Measurements from ENCODE around the gene KDM6A.

Gene KDM6A

DNA sequence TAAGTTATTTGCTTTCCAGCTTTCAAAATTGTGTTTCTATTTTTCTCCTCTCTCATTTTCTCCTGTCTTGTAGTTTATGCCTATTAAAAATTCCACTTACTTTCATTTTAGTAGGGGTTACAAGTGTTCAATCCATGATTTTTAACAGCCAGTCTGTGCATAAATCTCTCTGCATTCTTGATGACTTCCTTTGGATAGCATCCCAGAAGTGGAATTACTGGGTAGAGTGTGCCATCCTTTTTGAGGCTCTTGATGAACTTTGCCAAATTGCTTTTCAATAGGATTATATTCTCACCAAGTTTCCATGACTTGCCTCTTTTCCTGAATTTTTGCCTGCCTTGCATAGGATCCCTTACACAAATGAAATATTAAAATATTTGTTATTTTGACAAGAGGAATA is 269.2 kb downstream of the KDM6A start:
- H3K9me3 ChIP-seq (ENCODE audit: insufficient read depth, low read depth, low read length) = no peaks in the 10 kb centered on the region
- H2AFZ ChIP-seq (ENCODE audit: insufficient read depth, low read length, poor library complexity) = no peak overlapping the region
- H2BK5ac ChIP-seq (ENCODE audit: low read depth, low read length, poor library complexity) = no peak overlapping the region

DNA sequence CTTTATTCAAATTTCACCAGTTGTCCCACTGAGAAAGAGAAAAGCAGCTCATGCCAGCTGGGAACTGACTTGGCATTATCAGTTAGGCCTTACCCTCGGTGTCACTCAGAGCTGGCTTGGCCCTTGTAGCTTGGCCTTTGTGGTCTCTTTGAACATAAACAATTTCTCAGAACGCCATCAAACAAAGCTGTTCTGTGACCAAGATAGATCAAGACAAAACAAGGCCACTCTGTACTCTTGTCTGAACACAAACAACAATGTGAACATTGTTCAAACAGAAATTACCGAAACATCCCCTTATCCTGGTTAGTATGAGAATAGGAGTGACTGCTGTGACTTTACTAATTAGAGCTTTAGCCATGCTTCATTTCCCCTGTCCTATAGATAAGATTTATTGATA is 270.5 kb downstream of the KDM6A start:
- H3K27me3 ChIP-seq (ENCODE audit: insufficient read depth, low read length) = no peaks in the 10 kb centered on the region

More for the DNA sequence above, 269.2 kb downstream of the KDM6A start:
- Histone ChIP-seq H3K79me2 (ENCODE audit: control insufficient read depth, insufficient read depth, low read length, poor library complexity) (no peaks in the 10 kb centered on the region), H3K27me3 (ENCODE audit: insufficient read depth, low read length) (no peaks in the 10 kb centered on the region), H3K79me1 (ENCODE audit: low read length) (no peaks in the 10 kb centered on the region), H4K12ac (ENCODE audit: low read depth, low read length) (no peak overlapping the region), H3K14ac (ENCODE audit: low read length) (no peak overlapping the region), H3K4ac (ENCODE audit: low read depth, low read length) (no peak overlapping the region), H3K27ac (ENCODE audit: low read depth, low read length) (no peak overlapping the region), H3K23ac (ENCODE audit: low read length) (no peak overlapping the region), H3K4me1 (ENCODE audit: control insufficient read depth in 1 of 2, insufficient read depth in 2 of 2, low read length in 2 of 2) (peaks cover 0 to 3% of the 10 kb centered on the region in 2 experiments), H4K8ac (ENCODE audit: low read depth, low read length) (no peak overlapping the region), H2BK12ac (ENCODE audit: low read length) (no peak overlapping the region), H2BK120ac (ENCODE audit: insufficient read depth, low read length, poor library complexity) (no peak overlapping the region), H2AK5ac (ENCODE audit: low read length) (no peak overlapping the region), H3K36me3 (ENCODE audit: control insufficient read depth in 1 of 2, insufficient read depth in 2 of 2, low read length in 2 of 2) (no peaks in the 10 kb centered on the region), H3K4me3 (ENCODE audit: low read depth, low read length) (no peak overlapping the region), H4K91ac (ENCODE audit: low read depth, low read length) (no peak overlapping the region), H3K4me2 (ENCODE audit: low read length) (no peak overlapping the region), H3K9ac (ENCODE audit: low read length) (no peak overlapping the region), H3K18ac (ENCODE audit: low read length) (no peak overlapping the region)
- no peak for DNase-seq

DNA sequence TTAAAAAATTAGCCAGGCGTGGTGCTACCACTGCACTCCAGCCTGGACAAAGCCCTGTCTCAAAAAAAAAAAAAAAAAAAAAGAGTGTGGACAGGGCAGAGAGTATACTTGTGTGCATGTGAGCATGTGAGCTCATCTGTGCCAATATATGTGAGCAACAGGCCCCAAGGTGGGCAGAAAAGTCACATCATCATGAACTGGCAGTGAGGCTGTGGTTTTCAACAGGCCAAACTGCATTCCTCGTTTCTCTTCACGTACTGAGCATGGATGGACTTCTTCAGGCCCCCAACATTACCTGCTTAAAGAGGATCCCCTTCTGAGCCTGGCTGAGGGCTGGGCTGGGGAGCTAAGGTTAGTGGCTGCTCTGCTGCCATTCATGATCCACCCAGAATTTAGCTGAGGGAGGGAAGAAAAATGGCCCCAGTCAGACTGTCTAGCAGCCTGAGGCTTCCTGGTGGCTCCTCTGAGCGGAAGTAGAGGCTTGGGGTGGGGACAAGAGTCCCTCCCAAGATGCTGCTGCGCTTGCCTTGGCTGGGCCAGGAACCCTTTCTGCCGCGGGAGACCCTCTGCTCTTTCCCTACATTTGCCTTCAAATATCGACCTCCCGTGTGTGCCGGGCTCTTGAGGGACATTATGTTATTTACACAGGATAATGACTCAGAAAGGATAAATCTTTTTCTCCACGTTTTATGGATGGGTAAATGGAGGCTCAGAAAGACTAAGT is 272.7 kb downstream of the KDM6A start:
- H3K4ac ChIP-seq (ENCODE audit: low read depth, low read length) = no peak overlapping the region
- no peak overlapping the region for H2BK5ac ChIP-seq (ENCODE audit: low read depth, low read length, poor library complexity)
- H2AFZ ChIP-seq (ENCODE audit: insufficient read depth, low read length, poor library complexity) = no peak overlapping the region
- no peaks in the 10 kb centered on the region for H3K79me2 ChIP-seq (ENCODE audit: control insufficient read depth, insufficient read depth, low read length, poor library complexity)
- no peak overlapping the region for H2BK12ac ChIP-seq (ENCODE audit: low read length)
- WGBS (ENCODE audit: extremely low coverage, insufficient coverage, insufficient read length) = no CpG with 5 or more reads among the region's 11 CpGs
- peaks cover 0 to 3% of the 10 kb centered on the region in 2 experiments for H3K4me1 ChIP-seq (ENCODE audit: control insufficient read depth in 1 of 2, insufficient read depth in 2 of 2, low read length in 2 of 2)
- H2BK120ac ChIP-seq (ENCODE audit: insufficient read depth, low read length, poor library complexity) = no peak overlapping the region
- no peak overlapping the region for H3K14ac ChIP-seq (ENCODE audit: low read length)
- no peak overlapping the region for H3K18ac ChIP-seq (ENCODE audit: low read length)
- H3K9ac ChIP-seq (ENCODE audit: low read length) = no peak overlapping the region
- H3K36me3 ChIP-seq (ENCODE audit: control insufficient read depth in 1 of 2, insufficient read depth in 2 of 2, low read length in 2 of 2) = no peaks in the 10 kb centered on the region
- H3K9me3 ChIP-seq (ENCODE audit: insufficient read depth, low read depth, low read length) = no peaks in the 10 kb centered on the region
- H3K4me2 ChIP-seq (ENCODE audit: low read length) = no peak overlapping the region
- DNase-seq = no peak
- H3K4me3 ChIP-seq (ENCODE audit: low read depth, low read length) = no peak overlapping the region
- no peak overlapping the region for H3K27ac ChIP-seq (ENCODE audit: low read depth, low read length)
- no peak overlapping the region for H4K91ac ChIP-seq (ENCODE audit: low read depth, low read length)
- H3K23ac ChIP-seq (ENCODE audit: low read length) = no peak overlapping the region
- no peaks in the 10 kb centered on the region for H3K27me3 ChIP-seq (ENCODE audit: insufficient read depth, low read length)
- no peak overlapping the region for H4K8ac ChIP-seq (ENCODE audit: low read depth, low read length)
- no peaks in the 10 kb centered on the region for H3K79me1 ChIP-seq (ENCODE audit: low read length)
- H4K12ac ChIP-seq (ENCODE audit: low read depth, low read length) = no peak overlapping the region
- no peak overlapping the region for H2AK5ac ChIP-seq (ENCODE audit: low read length)

More for the DNA sequence above, 270.5 kb downstream of the KDM6A start:
- H3K9ac ChIP-seq (ENCODE audit: low read length) = no peak overlapping the region
- no peak for DNase-seq
- H3K27ac ChIP-seq (ENCODE audit: low read depth, low read length) = no peak overlapping the region
- no peak overlapping the region for H3K18ac ChIP-seq (ENCODE audit: low read length)
- H4K91ac ChIP-seq (ENCODE audit: low read depth, low read length) = no peak overlapping the region
- no peak overlapping the region for H3K4ac ChIP-seq (ENCODE audit: low read depth, low read length)
- no peak overlapping the region for H3K23ac ChIP-seq (ENCODE audit: low read length)
- no peaks in the 10 kb centered on the region for H3K79me1 ChIP-seq (ENCODE audit: low read length)
- no peak overlapping the region for H3K14ac ChIP-seq (ENCODE audit: low read length)
- H4K12ac ChIP-seq (ENCODE audit: low read depth, low read length) = no peak overlapping the region
- H2BK5ac ChIP-seq (ENCODE audit: low read depth, low read length, poor library complexity) = no peak overlapping the region
- WGBS (ENCODE audit: extremely low coverage, insufficient coverage, insufficient read length) = no CpG with 5 or more reads among the region's 3 CpGs
- H2BK12ac ChIP-seq (ENCODE audit: low read length) = no peak overlapping the region
- H3K4me2 ChIP-seq (ENCODE audit: low read length) = no peak overlapping the region
- no peaks in the 10 kb centered on the region for H3K9me3 ChIP-seq (ENCODE audit: insufficient read depth, low read depth, low read length)
- no peak overlapping the region for H2AK5ac ChIP-seq (ENCODE audit: low read length)
- no peak overlapping the region for H4K8ac ChIP-seq (ENCODE audit: low read depth, low read length)
- no peak overlapping the region for H2BK120ac ChIP-seq (ENCODE audit: insufficient read depth, low read length, poor library complexity)
- H3K36me3 ChIP-seq (ENCODE audit: control insufficient read depth in 1 of 2, insufficient read depth in 2 of 2, low read length in 2 of 2) = no peaks in the 10 kb centered on the region
- no peaks in the 10 kb centered on the region for H3K79me2 ChIP-seq (ENCODE audit: control insufficient read depth, insufficient read depth, low read length, poor library complexity)
- H3K4me3 ChIP-seq (ENCODE audit: low read depth, low read length) = no peak overlapping the region
- H3K4me1 ChIP-seq (ENCODE audit: control insufficient read depth in 1 of 2, insufficient read depth in 2 of 2, low read length in 2 of 2) = peaks cover 0 to 3% of the 10 kb centered on the region in 2 experiments
- no peak overlapping the region for H2AFZ ChIP-seq (ENCODE audit: insufficient read depth, low read length, poor library complexity)

DNA sequence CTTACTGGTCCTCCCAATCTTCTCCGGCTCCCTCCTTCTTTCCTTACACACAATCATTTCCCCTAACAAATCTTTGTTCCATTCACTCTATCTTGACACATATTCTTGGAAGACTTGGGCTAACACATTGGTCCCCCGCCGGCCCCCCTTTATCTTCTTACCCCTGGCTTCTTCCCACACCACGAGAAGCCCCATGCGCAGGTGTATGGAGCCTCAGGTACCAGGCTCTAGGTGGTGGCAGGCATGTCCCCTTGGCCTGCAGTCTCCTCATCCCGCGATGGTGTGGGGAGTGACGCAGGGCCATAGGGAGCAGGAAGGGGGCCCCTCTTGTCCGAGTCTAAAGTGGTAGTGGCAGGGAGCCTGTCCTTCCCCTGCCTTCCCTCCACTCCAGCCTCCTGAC is 277.8 kb downstream of the KDM6A start:
- no peak overlapping the region for H2AK5ac ChIP-seq (ENCODE audit: low read length)

More for the DNA sequence above, 277.8 kb downstream of the KDM6A start:
- Histone ChIP-seq H3K4me1 (ENCODE audit: control insufficient read depth in 1 of 2, insufficient read depth in 2 of 2, low read length in 2 of 2) (no peaks in the 10 kb centered on the region), H2BK120ac (ENCODE audit: insufficient read depth, low read length, poor library complexity) (no peak overlapping the region), H3K9ac (ENCODE audit: low read length) (no peak overlapping the region), H3K79me2 (ENCODE audit: control insufficient read depth, insufficient read depth, low read length, poor library complexity) (no peaks in the 10 kb centered on the region), H3K27ac (ENCODE audit: low read depth, low read length) (no peak overlapping the region), H3K4me2 (ENCODE audit: low read length) (no peak overlapping the region), H3K14ac (ENCODE audit: low read length) (no peak overlapping the region), H3K9me3 (ENCODE audit: insufficient read depth, low read depth, low read length) (no peaks in the 10 kb centered on the region), H3K27me3 (ENCODE audit: insufficient read depth, low read length) (no peaks in the 10 kb centered on the region), H3K4me3 (ENCODE audit: low read depth, low read length) (no peak overlapping the region), H3K36me3 (ENCODE audit: control insufficient read depth in 1 of 2, insufficient read depth in 2 of 2, low read length in 2 of 2) (no peaks in the 10 kb centered on the region), H4K91ac (ENCODE audit: low read depth, low read length) (no peak overlapping the region), H4K12ac (ENCODE audit: low read depth, low read length) (no peak overlapping the region), H3K4ac (ENCODE audit: low read depth, low read length) (no peak overlapping the region), H2BK5ac (ENCODE audit: low read depth, low read length, poor library complexity) (no peak overlapping the region), H2BK12ac (ENCODE audit: low read length) (no peak overlapping the region), H3K79me1 (ENCODE audit: low read length) (no peaks in the 10 kb centered on the region), H3K23ac (ENCODE audit: low read length) (no peak overlapping the region), H3K18ac (ENCODE audit: low read length) (no peak overlapping the region), H2AFZ (ENCODE audit: insufficient read depth, low read length, poor library complexity) (no peak overlapping the region), H4K8ac (ENCODE audit: low read depth, low read length) (no peak overlapping the region)
- DNase-seq = no peak
- 100% methylated on average over 1 of the region's 9 CpGs for WGBS (ENCODE audit: extremely low coverage, insufficient coverage, insufficient read length)

All from trophoblast cell (in vitro differentiated cells and primary cell).